GM12864 (cell line): Measurements from ENCODE around the gene TM7SF2.
A peak's percentile ranks its signal among the peaks of the same experiment; 100 is the strongest.

Experiments
- DNase-seq: peaks from one replicate; pipeline ENCODE4 v3.0.0-alpha.2; 2011; ENCODE audit warnings: low read depth
- H3K4me3 ChIP-seq: 2 replicates; pipeline ENCODE4 v1.5.1; 2011; ENCODE audit warnings: mild to moderate bottlenecking, low read depth, low read length, control low read depth
- TF ChIP-seq, protein P1 (sequence below): IDR thresholded peaks from 2 replicates; pipeline ENCODE4 v1.5.1; 2011; ENCODE audit warnings: low read depth, mild to moderate bottlenecking, moderate library complexity, low read length, control low read depth, inconsistent platforms; ENCODE audit errors: missing control alignments

TM7SF2 gene

DNA sequence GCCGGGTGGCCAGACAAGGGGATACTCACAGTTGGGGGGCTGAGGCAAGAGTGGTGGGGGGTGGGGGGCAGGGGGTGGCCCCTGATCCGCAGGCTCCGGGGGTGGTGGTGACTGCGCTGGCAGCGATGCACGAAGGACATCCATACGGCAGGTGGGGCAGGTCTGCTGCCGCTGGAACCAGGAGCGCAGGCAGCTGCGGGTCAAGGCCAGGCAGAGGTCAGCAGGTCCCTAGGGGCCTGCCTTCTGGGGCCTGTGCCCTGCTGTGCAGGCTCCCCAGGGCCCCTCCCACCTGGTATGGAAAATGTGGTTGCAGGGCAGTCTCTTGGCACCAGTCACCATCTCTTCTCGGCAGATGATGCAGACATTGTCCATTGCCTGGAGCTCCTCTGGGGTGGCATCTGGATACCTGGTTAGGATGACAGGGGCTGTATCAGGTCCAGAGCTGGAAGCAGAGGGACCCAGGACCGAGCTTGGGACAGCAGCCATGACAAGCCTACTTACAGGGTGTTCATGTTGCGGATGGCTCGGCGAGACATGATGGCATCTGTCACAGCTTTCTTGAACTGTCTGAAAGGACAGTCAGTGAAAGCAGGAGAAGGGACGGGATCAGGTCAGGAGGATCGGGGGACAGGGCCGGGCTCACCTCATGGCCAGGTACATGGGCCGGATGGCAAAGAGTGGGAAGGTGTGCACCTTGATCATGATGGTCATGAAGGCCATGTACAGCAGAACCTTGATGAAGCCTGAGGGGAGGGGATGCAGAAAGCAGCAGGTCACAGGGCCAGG lies 19.2 kb downstream of the TM7SF2 start:
- TF ChIP-seq, protein P1, sequence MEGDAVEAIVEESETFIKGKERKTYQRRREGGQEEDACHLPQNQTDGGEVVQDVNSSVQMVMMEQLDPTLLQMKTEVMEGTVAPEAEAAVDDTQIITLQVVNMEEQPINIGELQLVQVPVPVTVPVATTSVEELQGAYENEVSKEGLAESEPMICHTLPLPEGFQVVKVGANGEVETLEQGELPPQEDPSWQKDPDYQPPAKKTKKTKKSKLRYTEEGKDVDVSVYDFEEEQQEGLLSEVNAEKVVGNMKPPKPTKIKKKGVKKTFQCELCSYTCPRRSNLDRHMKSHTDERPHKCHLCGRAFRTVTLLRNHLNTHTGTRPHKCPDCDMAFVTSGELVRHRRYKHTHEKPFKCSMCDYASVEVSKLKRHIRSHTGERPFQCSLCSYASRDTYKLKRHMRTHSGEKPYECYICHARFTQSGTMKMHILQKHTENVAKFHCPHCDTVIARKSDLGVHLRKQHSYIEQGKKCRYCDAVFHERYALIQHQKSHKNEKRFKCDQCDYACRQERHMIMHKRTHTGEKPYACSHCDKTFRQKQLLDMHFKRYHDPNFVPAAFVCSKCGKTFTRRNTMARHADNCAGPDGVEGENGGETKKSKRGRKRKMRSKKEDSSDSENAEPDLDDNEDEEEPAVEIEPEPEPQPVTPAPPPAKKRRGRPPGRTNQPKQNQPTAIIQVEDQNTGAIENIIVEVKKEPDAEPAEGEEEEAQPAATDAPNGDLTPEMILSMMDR = no peak
- no peak overlapping the region for H3K4me3 ChIP-seq
- no peak for DNase-seq

DNA sequence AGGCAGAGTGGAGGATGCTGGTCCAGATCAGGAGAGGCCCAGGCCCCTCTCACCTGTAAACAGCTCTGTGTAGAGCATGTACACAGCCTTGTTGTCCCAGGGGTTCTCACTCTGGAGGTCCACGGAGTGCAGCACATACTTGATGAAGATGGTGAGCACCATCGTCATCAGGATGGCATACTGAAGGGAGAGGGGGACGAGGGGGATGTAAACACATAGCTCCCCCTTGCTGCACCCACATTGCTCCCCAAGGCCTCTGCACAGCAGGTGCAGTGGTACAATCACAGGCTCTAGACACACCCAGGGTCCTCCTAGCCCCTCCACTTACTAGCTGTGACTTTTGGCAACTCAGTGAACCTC lies 19.7 kb downstream of the TM7SF2 start:
- TF ChIP-seq, protein P1 = no peak
- H3K4me3 ChIP-seq = peak overlapping the region; percentile 86; the same call in 1 of the 2 replicates
- no peak for DNase-seq

DNA sequence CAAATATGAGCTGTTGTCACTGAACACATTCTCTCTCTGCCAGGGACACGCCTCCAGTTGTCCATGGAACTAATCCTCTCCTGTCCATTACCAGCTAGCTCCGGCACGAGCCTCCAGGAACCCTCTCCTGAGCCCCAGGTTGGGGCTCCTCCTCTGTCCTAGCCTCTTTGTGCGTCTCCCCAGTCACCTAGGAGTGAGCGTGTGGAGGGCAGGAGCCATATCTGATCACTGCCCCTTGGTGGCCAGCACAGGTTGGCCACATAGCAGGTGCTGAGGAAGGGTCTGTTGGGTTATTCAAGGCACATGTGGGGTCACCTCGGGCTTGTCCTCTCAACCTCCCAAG lies 20.2 kb downstream of the TM7SF2 start:
- H3K4me3 ChIP-seq = peak overlapping the region; percentile 86
- TF ChIP-seq, protein P1 = no peak
- no peak for DNase-seq

DNA sequence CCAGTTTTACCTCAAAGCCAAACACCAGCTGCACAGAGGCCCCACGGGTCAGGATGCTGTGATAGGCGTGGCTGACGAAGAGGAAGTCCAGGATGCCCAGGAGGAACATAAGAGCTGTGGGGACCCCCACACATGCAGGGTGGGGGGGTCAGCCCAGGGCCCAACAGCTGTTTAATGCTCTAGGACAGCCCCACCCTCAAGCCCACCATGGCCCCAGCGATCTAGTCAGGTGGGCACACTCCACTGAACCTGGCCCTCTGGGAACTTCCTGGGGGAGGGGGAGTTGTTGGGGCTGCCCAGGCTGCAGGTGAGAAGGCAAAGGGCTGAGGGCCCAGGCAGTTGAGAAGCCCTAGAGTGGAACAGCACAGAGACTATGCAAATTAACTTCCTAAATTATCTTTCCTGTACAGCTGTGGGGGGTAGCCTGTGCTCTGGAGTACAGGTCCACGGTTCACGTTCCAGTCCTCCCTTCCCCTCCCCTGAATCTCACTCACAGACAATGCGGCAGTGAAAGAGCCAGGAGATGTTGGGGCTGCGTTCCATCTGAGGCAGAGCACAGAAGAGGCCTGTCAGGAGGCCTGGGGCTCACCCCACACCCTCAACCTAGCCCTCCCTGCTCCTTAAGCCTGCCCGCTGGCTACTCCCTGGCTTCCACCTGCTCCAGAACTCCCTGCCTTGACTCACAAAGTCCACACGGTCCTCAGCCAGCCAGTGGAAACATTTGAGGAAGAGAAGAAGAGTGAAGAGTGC lies 20.7 kb downstream of the TM7SF2 start:
- H3K4me3 ChIP-seq = peak overlapping the region; percentile 86
- TF ChIP-seq, protein P1 = no peak
- DNase-seq = peak; percentile 78

DNA sequence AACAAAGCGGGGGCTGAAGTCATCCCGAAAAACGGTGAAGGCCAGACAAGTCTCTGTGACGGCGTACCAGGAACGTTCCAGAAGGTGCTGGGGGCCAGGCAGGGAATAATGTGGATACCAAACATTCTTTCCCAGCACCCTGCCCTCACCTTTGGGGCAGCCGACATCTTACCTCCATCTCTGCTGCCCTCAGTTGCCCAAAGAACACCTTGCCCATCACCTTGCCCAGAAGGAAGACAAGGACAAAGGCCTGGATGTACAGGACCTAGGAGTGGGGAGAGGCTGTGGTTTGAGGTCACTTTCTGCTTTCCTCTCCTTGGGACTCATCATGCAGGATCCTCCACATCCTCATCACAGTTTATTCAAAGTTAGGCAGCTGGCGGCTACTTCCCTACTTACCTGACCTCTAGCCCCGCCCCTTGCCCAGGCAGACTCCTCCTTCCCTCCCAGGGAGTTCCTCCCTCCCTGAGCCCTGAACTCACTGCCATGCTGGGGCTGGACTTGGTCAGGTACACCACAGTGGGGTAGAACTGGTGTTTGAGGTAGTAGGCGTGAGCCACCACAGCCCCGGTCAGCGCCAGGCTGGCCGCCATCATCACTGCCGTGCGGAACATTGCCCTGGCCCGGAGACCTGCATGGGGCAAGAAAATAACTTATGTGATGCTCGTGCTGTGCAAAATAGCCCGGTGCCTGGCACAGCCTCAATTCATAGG lies 21.5 kb downstream of the TM7SF2 start:
- TF ChIP-seq, protein P1 = no peak
- H3K4me3 ChIP-seq = peak overlapping the region; percentile 86
- peak; percentile 65 for DNase-seq

DNA sequence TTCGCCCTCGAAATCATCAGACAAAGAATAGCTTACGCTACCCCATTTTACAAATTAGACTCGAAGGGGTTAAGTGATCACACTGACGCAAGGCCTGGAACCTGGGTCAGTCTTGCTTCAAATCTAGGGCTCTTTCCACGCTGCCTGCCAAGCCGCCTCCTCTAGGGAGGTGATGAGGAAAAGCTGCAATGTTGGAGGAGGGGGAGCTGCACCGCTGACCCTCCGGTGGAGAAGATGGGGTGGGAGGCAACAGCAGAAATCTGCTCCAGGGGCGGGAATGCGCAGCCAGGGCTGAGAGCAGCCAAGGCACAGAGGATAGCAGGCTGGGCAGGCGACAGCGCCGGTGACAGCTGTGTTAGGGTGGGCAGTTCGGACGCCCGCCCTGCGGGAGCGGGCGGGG lies 22.1 kb downstream of the TM7SF2 start:
- TF ChIP-seq, protein P1 = no peak
- no peak for DNase-seq
- H3K4me3 ChIP-seq = peak overlapping the region; percentile 86
